ENCODE data around the gene LCE1F.

The LCE1F gene

GRCh38 chr1:152774875-152775274 lies at the start of gene LCE1F:
Gene LCE1F (plus strand): TSS chr1:152775140. CDS start chr1:152776372, 1,232 bp downstream.
- DNase-seq (ENCODE audit: low read depth): no peak

- DNase-seq (ENCODE audit: low read depth): no peak
Measured at GRCh38 chr1:152725261-152725660, 49.7 kb upstream of the LCE1F start.

- no peak for DNase-seq (ENCODE audit: low read depth)
Measured at GRCh38 chr1:152728986-152729385, 46.0 kb upstream of the LCE1F start.

- DNase-seq (ENCODE audit: low read depth): no peak
Measured at GRCh38 chr1:152735648-152736047, 39.3 kb upstream of the LCE1F start.

- DNase-seq (ENCODE audit: low read depth): no peak
Measured at GRCh38 chr1:152737997-152738396, 36.9 kb upstream of the LCE1F start.

GRCh38 chr1:152739841-152740240 lies 35.1 kb upstream of the LCE1F start:
- DNase-seq (ENCODE audit: low read depth): no peak

- no peak for DNase-seq (ENCODE audit: low read depth)
Measured at GRCh38 chr1:152741656-152742055, 33.3 kb upstream of the LCE1F start.

- DNase-seq (ENCODE audit: low read depth): no peak
Measured at GRCh38 chr1:152743371-152744145, 31.4 kb upstream of the LCE1F start.

GRCh38 chr1:152745289-152745704 lies 29.6 kb upstream of the LCE1F start:
- DNase-seq (ENCODE audit: low read depth): no peak

- DNase-seq (ENCODE audit: low read depth): no peak
Measured at GRCh38 chr1:152745765-152746444, 29.0 kb upstream of the LCE1F start.

- DNase-seq (ENCODE audit: low read depth): no peak
Measured at GRCh38 chr1:152747831-152748230, 27.1 kb upstream of the LCE1F start.

- DNase-seq (ENCODE audit: low read depth): peak; percentile 35
Measured at GRCh38 chr1:152752225-152752624, 22.7 kb upstream of the LCE1F start.

GRCh38 chr1:152753586-152753985 lies 21.4 kb upstream of the LCE1F start:
- no peak for DNase-seq (ENCODE audit: low read depth)

GRCh38 chr1:152756872-152757271 lies 18.1 kb upstream of the LCE1F start:
- DNase-seq (ENCODE audit: low read depth): no peak

GRCh38 chr1:152757747-152758146 lies 17.2 kb upstream of the LCE1F start, which contains the start of gene KPRP:
Gene KPRP (plus strand): TSS chr1:152758025. CDS start chr1:152759589, 1,564 bp downstream.
- DNase-seq (ENCODE audit: low read depth): no peak

- no peak for DNase-seq (ENCODE audit: low read depth)
Measured at GRCh38 chr1:152758636-152759035, 16.3 kb upstream of the LCE1F start.

- DNase-seq (ENCODE audit: low read depth): no peak
Measured at GRCh38 chr1:152759453-152760173, 15.3 kb upstream of the LCE1F start.

GRCh38 chr1:152760551-152761190 lies 14.3 kb upstream of the LCE1F start:
- DNase-seq (ENCODE audit: low read depth): no peak

GRCh38 chr1:152761609-152762213 lies 13.2 kb upstream of the LCE1F start:
- DNase-seq (ENCODE audit: low read depth): no peak

GRCh38 chr1:152768847-152769533 lies 6.0 kb upstream of the LCE1F start:
- DNase-seq (ENCODE audit: low read depth): no peak

GRCh38 chr1:152770411-152770810 lies 4.5 kb upstream of the LCE1F start:
- DNase-seq (ENCODE audit: low read depth): no peak
